GM12864 (cell line): ENCODE data around the gene DPH3.

Experiments used
- DNase-seq: peaks from one replicate; pipeline ENCODE4 v3.0.0-alpha.2; 2011; ENCODE audit warnings: low read depth
- H3K4me3 ChIP-seq: 2 replicates; pipeline ENCODE4 v1.5.1; 2011; ENCODE audit warnings: mild to moderate bottlenecking, low read depth, low read length, control low read depth
- TF ChIP-seq, protein P1 (sequence below): IDR thresholded peaks from 2 replicates; pipeline ENCODE4 v1.5.1; 2011; ENCODE audit warnings: low read depth, mild to moderate bottlenecking, moderate library complexity, low read length, control low read depth, inconsistent platforms; ENCODE audit errors: missing control alignments

The DPH3 gene

DNA sequence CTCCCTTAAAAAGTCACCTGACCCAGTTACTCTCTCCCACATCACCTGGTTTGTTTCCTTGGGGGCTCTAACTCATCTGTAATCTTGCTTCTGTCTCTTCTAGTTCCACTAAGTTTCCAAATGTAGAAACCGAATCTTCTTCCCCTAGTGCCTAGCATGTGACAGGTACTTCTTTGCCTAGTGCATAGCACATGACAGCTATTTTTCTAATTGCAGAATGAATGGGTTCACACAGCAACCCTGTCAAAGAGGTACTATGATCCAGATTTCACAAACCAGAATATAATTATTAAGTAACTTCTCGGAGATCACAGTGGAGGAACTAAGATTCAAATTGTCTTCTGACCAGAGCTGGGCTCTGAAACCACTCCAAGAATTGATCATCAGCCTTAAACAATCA is 7.4 kb downstream of the DPH3 start:
- no peak for DNase-seq
- H3K4me3 ChIP-seq = no peak overlapping the region
- TF ChIP-seq, protein P1, sequence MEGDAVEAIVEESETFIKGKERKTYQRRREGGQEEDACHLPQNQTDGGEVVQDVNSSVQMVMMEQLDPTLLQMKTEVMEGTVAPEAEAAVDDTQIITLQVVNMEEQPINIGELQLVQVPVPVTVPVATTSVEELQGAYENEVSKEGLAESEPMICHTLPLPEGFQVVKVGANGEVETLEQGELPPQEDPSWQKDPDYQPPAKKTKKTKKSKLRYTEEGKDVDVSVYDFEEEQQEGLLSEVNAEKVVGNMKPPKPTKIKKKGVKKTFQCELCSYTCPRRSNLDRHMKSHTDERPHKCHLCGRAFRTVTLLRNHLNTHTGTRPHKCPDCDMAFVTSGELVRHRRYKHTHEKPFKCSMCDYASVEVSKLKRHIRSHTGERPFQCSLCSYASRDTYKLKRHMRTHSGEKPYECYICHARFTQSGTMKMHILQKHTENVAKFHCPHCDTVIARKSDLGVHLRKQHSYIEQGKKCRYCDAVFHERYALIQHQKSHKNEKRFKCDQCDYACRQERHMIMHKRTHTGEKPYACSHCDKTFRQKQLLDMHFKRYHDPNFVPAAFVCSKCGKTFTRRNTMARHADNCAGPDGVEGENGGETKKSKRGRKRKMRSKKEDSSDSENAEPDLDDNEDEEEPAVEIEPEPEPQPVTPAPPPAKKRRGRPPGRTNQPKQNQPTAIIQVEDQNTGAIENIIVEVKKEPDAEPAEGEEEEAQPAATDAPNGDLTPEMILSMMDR = no peak

DNA sequence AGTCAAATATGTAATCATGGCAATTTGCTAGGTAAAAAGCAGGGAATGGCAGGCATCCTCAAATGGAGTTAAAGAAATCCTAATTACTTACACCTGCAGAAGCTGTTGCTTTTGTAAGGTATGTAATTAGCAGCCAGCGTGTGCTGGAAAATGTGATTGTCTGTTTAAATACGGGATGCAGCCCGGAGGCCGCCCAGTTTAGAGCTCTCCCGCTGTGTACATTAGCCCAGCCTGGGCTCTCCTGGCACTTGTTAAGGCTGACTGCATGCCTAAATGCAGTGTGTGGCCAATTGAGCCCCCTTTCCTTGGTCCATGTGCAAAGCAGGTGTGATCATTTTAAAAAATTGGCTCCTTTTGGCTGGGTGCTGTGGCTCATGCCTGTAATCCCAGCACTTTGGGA is 9.0 kb downstream of the DPH3 start:
- no peak for DNase-seq
- no peak overlapping the region for H3K4me3 ChIP-seq
- TF ChIP-seq, protein P1 = no peak

DNA sequence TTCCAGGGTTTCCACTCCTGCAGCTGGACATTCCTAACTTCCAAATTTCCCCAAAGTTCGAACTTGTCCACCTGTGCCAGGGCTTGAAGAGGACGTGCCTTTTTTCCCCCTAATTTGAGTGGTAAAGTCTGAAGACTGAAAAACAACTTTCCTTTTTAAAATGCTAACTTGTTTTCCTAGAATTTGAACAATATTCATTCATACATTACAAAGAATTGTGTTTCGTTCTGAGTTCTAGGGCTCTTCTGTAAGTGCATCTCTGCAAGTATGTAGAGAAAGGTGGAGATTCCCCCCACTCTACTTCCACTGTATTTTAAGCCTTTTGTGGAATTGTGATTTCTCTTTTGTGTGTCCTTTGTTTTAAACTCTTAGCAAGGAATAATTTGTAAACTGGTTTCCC is 9.4 kb downstream of the DPH3 start:
- DNase-seq = no peak
- TF ChIP-seq, protein P1 = no peak
- H3K4me3 ChIP-seq = no peak overlapping the region

DNA sequence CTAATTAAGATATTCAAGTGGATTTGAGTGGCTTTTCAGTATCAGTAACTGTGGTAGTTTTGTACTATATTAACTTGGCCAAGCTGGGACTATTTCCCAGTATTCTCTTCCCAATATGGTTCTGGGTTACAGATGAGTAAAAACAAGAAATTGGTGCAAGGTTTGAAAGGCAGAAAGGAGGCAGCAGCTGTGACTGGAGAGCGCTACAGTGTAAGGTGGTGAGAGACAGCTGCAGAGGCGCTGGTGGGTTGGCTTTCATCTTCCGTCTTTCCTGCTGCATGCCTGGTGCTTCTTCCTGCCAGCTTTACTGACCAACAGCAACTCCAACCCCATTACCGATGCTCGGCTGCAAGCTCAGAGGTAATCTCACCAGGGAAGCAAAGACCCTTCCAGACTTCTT is 9.8 kb downstream of the DPH3 start:
- DNase-seq = no peak
- TF ChIP-seq, protein P1 = no peak
- no peak overlapping the region for H3K4me3 ChIP-seq

DNA sequence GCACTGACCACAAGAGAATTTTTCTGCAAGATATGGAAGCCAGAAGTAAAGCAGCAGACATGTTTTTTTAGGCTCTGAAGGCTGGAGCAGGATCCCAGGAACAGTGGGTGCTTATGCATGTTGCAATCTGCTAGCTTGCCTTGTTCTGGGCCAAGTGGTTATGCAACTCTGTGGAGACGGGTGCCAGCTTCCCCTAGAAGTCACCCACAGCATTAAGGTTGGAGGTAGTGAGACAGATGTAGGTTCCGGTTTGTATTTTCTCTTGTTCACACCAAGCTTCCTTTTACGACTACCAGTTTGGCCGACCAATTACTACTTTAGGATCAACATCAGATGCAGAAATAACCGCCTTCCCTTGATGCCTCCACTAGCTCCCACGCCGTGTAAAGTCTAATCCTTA is 11.1 kb downstream of the DPH3 start:
- H3K4me3 ChIP-seq = no peak overlapping the region
- DNase-seq = no peak
- TF ChIP-seq, protein P1 = no peak

DNA sequence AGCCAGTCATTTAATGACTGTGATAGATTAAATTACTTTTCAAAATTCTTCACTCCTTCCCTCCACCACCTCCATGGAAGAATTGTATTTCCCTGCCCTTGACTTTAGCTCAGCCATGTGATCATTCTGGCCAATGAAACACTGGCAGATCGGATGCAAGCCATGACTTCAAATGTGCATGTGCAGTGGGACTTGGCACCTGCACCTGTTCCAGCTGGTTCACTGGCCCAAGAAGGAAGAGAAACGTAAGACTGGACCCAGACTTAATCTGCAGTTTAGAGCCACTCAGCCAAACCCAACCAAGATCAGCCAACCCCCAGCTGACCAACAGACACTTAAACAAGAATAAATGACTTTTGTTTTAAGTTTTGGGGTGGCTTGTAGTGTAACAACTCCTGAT is 11.8 kb downstream of the DPH3 start:
- no peak overlapping the region for H3K4me3 ChIP-seq
- TF ChIP-seq, protein P1 = no peak

DNA sequence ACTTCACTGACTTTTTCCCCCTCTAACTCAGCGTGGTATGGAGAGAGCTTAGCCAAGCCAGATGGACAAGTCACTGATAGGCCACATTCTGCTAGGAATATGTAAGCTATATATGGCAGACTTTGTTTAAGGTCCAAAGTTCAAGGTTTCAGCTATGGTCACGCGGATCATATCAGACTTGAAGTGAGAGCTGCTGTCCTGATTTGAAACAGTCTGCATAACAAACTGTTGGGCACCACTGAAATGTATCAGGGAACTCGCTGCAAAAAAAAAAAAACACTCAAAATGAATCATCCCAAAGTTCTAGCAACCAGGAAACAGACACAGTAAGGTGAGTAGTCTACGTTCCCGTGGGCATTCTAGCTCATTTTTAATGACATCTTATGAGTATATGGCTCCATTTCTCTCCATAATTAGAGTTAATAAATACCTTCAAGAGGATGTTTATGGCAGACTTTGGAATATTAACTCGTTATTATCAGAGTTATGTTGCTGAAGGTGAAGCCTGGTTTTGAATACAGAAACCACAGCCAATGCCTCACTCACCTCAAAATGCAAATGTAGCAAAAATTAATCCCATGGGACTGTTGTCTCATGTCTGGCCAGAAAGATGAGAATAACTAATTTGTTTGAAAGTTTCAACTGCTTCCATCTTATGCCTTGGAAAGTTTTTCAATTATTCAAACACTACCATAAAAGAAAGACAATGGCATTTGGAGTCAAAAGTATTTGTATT is 12.3 kb downstream of the DPH3 start:
- DNase-seq = no peak

More for the DNA sequence above, 11.8 kb downstream of the DPH3 start:
- no peak for DNase-seq

More for the DNA sequence above, 12.3 kb downstream of the DPH3 start:
- no peak overlapping the region for H3K4me3 ChIP-seq
- TF ChIP-seq, protein P1 = no peak
